Measurements from ENCODE around the gene GNAO1. TPM values are rescaled to one million over a fixed set of nuclear protein-coding genes. Genes with fewer than 3 reads are reported as not detected.

Gene GNAO1
- total and polyA plus RNA-seq, 9 of the 15 experiments (the other 6 are each of a cell fraction or from before 2014, with no cell fraction given) = 0.07 to 0.42 (median 0.08) TPM; not detected in 5

GRCh38 chr16:56405977-56406672, 214.8 kb downstream of the GNAO1 start:
- FAIRE-seq = no peak
- BruUV-seq (replicated peaks) = no TSS peak
- intact Hi-C loops (cut with micrococcal nuclease) = no loop called here

More at GRCh38 chr16:56405977-56406672, 214.8 kb downstream of the GNAO1 start:
- H3K27ac ChIP-seq (ENCODE audit: extremely low read depth, low read depth, low read length) = no peak overlapping the region
- no peak overlapping the region for H3K9ac ChIP-seq (ENCODE audit: insufficient read depth in 1 of 2, low read depth in 2 of 2, low read length in 2 of 2)
- 0 out of 3 replicates have a peak, but pooled peaks cover 2% of the 10 kb centered on the region for H3K79me2 ChIP-seq (ENCODE audit: control insufficient read depth, insufficient read depth, low read length)
- in situ Hi-C loops (cut with MboI) = no loop called here
- WGBS (ENCODE audit: insufficient coverage, low coverage, missing lambda C conversion rate) = 100% methylated on average over 2 of the region's 4 CpGs
- no peaks in the 10 kb centered on the region for H3K9me1 ChIP-seq (ENCODE audit: control insufficient read depth, insufficient read depth, low read length)
- H3K36me3 ChIP-seq (ENCODE audit: control insufficient read depth, insufficient read depth, low read length) = peaks cover 77% of the 10 kb centered on the region
- no peaks in the 10 kb centered on the region; a peak in 1 of 5 replicates for H3K4me1 ChIP-seq (replicated peaks in 1 of 2; ENCODE audit: control insufficient read depth in 2 of 2, insufficient read depth in 2 of 2, low read length in 2 of 2)
- ChIA-PET POLR2A (no interaction called here), CTCF (ENCODE audit: low intra/inter-chr PET ratio) (no interaction called here)
- ATAC-seq = no peak
- H3K4me2 ChIP-seq (ENCODE audit: insufficient read depth, low read length) = no peak overlapping the region
- no peak overlapping the region for H2AFZ ChIP-seq (ENCODE audit: low read depth, low read length)
- no peak overlapping the region for H3K4me3 ChIP-seq
- H3K9me3 ChIP-seq (replicated peaks; ENCODE audit: control insufficient read depth, insufficient read depth, low read depth, low read length) = no peaks in the 10 kb centered on the region
- no peaks in the 10 kb centered on the region for H4K20me1 ChIP-seq (replicated peaks; ENCODE audit: control insufficient read depth, insufficient read depth, low read length)
- peak; percentile 58 for TF ChIP-seq PCBP1 (IDR thresholded peaks at IDR 0.05; ENCODE audit: low read depth, low read length, poor library complexity, severe bottlenecking)
- TF ChIP-seq RBM14 (IDR thresholded peaks at IDR 0.05; ENCODE audit: borderline replicate concordance, insufficient read depth, low read depth, low read length) = no peak
- TF ChIP-seq ZNF384 (IDR thresholded peaks at IDR 0.05; ENCODE audit: low read depth, low read length) = 0 out of 2 replicates have a peak, but pooled peaks have one; percentile 10
- no peak for DNase-seq (ENCODE audit: extremely low read depth in 1 of 4, low spot score in 3 of 4)
- no peaks in the 10 kb centered on the region for H3K27me3 ChIP-seq (ENCODE audit: control insufficient read depth in 2 of 2, insufficient read depth in 2 of 2, low read length in 2 of 2)

Small RNA genes within 50 kb of the gene (microRNA-seq; reads per million reads assigned to microRNA genes)
- gene MIR3935 (ENCODE audit: borderline microRNAs expressed) = 0.36 reads per million

Small RNA genes within 50 kb of the gene (small RNA-seq; reads per million reads assigned to genes)
- not detected for gene MIR3935

Other genes with a start within 250 kb of the GNAO1 start
- 99.9 and 121 TPM in 2 replicates for gene AMFR, start 234.1 kb downstream of the GNAO1 start, total RNA-seq (2014; rRNA removed)
- gene AMFR, start 234.1 kb downstream of the GNAO1 start, total RNA-seq (2014; rRNA removed; fragmentation: Illumina TruSeq; extraction: Trizol) = 70.4 and 72.1 TPM in 2 replicates
- gene AMFR, start 234.1 kb downstream of the GNAO1 start, total RNA-seq (2015; rRNA removed; fragmentation: Illumina TruSeq; extraction: Trizol) = 57.0 and 61.0 TPM in 2 replicates
- 102 and 113 TPM in 2 replicates for gene AMFR, start 234.1 kb downstream of the GNAO1 start, total RNA-seq (2021)
- 58.4 and 62.2 TPM in 2 replicates for gene AMFR, start 234.1 kb downstream of the GNAO1 start, polyA plus RNA-seq (2011; rRNA removed)
- 50.6 and 51.7 TPM in 2 replicates for gene AMFR, start 234.1 kb downstream of the GNAO1 start, polyA plus RNA-seq (2014; fragmentation: Illumina TruSeq; extraction: Trizol)
- 10 to 100 TPM; 15.6 to 27.3 TPM for gene AMFR, start 234.1 kb downstream of the GNAO1 start, polyA plus RNA-seq (2014; fragmentation: Nextera tagmentation; extraction: Ambion mirVana)
- 43.8 and 50.9 TPM in 2 replicates for gene AMFR, start 234.1 kb downstream of the GNAO1 start, polyA plus RNA-seq (2014; rRNA removed)